COR-L47 (cell line): ENCODE results near the gene KRTAP17-1.
A peak's percentile ranks its signal among the peaks of the same experiment; 100 is the strongest.

Source experiments
- DNase-seq: peaks from one replicate; lab custom pipeline; 2025; lab: John Stamatoyannopoulos, UW

KRTAP17-1 gene

DNA sequence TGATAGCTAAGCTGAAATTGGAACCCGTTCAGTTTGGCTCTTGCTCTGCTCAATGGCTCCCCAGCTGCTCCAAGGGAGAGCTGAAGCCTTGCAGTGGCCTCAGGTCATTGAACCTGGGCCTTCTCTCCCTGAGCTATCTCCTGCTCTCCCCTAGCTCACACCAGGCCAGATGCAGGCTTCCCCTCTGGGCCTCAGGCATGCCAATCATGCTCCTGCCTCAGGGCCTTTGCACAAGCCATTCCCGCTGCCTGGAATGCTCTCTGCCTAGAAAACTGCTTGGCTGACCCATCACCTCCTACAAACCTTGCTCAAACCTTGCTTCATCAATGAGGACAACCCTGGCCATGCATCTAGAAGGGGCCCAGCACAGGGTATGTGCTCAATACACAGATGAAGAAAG, 16.7 kb upstream of the KRTAP17-1 start:
- no peak for DNase-seq

- no peak for DNase-seq
Measured at GRCh38 chr17:41331606-41332005, 16.1 kb upstream of the KRTAP17-1 start.

DNA sequence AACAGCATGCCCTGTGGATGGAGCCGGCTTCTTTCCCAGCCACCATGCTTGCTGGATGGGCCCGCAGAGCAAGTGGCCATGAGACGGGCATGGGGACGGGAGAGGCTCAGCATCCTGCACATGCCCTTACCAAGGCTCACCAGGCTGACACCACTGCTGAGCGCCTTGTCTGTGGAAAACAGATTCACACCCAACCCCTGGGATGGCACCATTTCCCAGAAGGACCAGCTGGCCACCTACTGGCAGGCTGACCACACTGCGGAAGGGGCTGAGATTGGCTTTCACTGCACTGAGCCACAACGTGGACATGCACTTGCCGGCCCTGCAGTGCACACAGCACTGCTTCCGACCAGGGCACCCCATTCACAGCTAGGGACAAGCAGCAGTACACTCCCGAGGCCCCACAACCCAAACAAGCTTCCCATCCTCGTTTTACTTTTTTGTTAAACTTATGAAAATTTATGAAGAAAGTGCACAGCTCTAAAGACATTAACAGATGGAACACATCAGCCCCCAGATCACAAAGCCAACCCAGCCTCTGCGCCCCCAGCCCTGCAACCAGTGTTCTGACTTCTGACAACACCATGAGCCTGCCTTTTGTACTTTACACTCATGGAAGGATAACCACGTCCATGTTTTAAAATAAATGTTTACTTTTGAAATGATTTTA, 13.9 kb upstream of the KRTAP17-1 start:
- peak; percentile 37 for DNase-seq

DNA sequence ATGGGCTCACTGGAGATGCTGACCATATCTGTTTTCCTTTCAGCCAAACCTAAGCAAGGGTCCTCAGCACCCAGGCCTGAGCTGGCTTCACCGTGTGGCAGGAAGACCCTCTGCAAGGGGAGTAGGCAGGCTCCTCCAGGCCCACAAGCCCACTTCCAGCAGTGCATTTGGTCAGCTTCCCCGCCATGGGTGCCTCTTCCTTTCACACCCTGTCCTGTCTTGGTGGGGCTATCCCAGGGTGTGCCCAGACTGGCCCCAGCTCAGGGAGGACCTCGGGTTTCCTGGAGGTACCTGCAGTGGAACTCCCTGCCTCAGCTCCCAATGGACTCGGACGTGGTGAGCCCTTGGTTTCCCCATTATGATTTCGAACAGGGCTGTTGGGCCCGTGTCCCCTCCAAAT, 12.7 kb upstream of the KRTAP17-1 start:
- no peak for DNase-seq

DNA sequence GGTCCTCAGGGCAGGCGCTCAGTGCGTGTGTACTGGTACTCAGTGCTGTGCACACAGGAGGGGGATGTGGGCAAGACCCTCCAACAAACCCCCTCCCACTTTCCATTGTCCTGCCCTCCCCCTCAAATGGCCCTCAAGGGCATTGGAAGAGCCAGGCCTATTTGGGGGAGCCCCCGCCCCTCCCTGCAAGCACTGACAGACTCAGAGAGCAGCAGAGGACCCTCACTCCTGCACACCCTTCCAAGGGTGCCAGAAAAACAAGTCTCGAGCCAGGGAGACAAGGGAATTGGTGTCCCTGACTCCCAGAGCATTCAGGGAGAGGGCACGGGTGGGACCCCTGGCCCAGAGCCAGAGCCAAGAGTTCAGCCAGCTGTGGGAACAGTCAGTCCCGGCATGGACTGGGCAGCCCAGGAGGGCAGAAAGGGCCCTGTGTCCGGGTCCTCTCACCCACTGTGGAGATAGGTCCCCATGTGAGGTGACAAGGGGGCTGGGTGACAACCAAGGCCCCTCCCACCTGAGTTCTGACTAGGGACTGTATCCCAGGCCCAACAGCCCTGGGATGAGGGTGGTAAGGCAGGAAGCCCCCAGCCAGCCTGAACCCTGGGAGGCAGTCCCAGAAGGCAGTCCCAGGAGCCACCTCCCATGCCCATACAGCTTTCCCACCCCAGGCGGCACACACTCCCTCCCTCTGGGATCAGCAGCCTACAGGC, 12.1 kb upstream of the KRTAP17-1 start:
- DNase-seq, result no peak

DNA sequence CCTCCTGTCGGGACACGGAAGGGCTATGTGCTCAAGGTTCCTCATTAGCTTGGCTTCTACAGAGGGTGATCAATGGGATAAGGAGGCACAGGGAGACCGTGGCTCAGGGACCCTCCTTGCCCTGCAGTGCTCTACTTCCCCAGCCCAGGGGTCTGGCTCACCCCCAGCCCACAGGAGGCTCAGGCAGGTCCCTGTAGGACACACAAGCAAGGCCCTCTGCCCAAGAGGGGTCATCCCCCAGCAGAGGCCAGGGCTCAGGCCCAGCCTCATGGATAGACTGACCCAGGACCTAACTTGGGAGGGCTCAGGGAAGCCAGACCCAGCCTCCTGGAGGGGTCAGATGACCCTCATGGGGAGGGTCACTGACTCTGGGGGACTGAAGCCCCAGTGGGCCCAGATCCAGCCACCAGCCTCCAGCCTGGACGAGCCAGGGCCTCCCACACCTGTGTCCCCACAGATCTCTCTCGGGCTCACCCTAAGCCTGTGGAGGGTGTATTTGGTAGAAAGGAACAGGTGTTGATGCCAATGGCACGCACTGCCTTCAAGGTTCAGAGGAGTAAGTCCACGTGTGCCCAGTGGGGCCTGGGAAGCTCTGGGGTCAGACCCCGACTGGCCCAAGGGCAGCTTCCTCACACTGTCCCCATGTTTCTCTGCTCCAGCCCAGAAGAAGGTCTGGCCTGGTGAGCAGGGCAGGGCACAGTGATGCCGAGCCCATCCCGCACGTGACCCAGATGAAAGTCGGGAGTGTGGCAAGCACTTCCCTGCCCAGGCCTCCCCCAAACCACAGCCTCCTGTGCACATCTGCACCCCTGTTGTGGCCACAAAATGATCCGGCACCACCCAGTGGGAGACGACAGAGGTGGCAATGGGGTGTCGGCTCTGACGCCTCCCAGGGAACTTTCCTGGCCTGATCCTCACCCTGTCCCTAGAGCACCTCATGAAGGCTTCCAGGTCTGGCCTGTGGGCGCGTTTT, 10.9 kb upstream of the KRTAP17-1 start:
- DNase-seq, result no peak

DNA sequence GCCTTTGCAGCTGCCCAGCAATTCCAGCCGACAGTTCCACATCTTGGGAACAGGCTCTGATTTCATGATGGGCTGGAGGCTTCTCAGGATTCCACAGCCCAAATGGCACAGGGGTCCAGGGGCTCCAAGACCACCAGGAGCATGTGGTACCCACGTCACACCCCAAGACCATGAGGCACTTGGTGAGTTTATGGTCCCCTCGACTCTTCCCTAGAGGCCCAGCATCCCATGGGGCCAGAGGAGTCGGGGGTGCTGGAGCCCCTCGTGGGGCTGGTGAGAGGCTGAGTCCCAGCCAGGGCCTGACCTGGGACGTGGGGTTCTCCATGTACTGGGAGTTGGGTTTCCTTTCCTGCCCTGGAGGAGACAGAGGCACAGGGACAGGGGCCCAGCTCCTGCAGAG, 10.1 kb upstream of the KRTAP17-1 start:
- DNase-seq, result no peak

DNA sequence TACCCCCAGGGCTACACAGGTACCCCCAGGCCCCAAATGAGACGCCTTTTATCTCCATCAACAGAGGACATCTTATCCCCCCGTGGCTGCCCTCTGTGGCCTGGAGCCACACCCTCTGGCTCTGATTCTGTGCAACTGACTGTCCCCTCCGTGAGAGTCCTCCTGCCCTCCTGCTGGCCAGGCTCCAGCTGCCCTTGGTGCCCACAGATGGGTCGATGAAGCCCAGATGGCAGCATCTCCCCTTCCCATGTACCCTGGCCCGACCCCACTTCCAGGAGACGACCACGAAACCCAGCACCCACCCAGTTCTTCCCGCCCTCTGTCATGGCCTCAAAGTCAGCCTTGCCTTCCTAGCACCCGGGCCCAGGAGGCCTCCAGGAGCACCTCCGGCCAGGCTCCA, 9.6 kb upstream of the KRTAP17-1 start:
- no peak for DNase-seq

DNA sequence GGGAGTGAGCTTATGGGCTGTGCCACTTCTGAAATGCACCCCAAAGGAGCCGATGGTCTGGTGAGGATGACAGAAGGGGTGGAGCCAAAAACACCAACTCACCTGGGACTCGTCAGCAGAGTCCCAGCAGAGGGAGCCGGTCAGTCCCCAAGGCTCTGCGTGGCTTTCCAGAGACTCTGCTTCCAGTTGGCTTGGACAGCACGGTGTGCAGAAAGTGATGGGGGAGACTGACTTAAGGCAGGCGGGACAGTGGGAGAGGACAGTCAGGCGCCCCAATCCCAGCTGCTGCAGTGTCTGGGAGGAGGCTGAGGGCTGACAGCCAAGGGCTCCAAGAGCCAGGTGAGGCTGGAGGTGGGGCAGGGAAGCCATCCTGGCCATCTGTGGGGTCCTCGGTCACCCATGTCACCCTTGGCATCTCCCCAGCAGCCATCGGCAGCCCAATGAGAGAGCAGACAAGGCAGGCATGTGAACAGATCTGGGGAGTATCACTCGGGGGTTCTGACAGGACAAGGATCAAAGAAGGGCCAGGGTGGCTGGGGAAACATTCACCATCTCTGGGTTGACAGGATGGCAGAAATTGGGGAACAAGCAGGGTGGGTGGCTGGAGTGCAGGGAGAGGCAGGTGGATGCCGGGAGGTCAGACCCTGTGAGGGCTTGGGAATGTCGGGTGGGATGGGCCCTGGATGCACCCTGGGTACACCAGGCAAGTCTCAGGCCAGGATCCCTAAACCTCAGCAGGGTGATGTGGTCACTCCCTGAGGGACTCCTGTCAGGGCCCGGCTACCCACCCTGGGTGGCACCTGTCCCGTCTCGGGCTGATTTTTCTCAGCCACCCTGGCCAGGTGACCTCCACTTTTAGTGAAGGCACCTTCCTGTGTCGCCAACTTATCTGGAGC, 8.9 kb upstream of the KRTAP17-1 start:
- DNase-seq, result peak; percentile 46

DNA sequence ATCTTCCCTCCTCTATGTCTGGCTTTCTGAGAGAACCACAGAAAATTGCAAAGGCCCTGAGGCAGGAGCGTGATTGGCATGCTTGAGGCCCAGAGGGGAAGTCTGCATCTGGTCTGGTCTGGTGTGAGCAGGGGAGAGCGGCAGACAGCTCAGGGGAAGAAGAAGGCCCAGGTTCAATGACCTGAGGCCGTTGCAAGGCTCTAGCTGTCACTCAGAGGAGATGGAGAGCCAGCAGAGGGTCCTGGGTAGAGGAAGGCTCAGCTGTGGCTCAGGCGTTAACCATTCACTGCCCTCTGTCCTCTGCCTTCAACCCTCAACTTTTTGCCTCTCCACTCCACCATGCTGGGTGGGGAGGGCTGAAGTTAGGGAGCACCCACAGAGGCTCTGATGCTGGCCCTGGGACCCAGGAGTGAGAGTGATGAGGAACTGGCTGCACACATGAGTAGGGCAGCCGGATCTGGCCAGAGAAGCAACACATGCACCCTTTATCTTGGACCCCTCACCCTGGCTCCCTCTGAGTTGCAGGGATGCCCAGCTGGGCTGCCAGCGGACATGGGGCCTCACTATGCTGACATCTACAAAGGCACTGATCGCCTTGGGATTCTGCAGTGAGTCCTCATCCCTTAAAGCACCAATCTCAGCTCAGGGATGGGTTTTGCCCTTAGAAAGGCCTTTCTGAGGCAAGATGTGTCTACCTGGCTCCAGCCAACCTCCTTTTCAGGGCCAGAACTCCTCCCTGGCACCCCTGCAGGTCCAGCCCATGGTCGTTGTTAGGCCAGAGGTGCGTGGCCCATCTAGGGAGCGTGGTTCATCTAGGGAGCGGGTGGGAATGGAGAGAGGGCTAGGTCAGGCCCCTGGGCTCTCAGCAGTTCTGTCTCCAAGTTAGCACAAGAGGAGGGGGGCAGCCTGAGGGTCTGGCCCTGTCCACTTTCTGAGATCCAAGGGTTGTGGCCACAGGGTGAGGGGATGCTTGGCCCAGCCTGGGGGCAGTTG, 7.7 kb upstream of the KRTAP17-1 start:
- no peak for DNase-seq

GRCh38 chr17:41322094-41322902, 6.8 kb upstream of the KRTAP17-1 start:
- DNase-seq, result peak; percentile 29

GRCh38 chr17:41318231-41318630, 2.7 kb upstream of the KRTAP17-1 start:
- no peak for DNase-seq

DNA sequence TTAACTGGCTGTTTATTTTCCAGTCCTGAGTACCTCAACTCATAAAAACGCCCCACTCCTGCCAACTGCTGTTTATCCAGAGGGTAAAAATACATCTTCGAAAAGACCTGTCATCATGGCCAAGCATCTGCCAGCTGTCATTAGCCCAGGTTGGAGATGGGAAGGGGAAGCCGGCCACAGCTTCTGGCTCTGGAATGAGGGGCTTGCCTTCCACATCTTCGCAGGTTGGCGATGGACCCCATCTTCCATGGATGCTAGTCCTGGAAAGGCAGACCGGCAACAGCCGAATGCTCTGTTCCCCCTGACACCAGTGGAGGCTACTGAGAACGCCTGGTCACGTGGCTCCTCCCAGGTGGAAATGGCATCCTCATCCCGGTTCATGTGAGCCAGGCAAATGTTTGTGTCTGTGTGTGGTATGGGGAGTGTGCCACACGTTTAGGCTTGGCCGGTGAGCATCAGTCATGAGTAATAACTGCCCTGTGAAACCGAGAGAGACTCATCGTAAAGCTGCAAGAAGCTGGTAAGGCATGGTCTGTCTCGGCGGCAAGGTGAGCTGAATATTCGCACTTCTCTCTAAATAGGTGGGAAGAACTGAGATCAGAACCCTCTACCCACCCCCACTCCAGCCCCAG, 420 bp upstream of the KRTAP17-1 start:
- DNase-seq, result peak; percentile 11

- DNase-seq, result no peak
Measured at GRCh38 chr17:41311111-41311510, 4.4 kb downstream of the KRTAP17-1 start.

DNA sequence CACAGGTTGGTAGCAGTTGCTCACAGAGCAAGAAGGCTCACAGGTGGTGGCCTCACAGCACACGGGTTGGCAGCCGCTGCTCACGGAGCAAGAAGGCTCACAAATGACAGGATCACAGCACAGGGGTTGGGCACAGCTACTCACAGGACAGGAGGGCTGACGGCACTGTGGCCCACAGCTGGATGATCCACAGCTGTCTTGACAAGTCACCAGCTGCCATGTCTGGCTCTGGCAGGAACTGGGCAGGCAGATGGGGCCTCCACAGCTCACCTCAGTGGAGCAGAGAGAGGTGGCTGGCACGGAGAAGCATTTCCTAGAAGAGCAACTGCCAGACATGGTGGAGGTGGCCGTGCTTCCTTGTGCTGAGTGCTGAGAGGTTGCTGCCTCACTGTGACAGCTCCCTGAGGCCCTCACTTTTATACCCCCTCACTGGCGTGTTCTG, 6.6 kb downstream of the KRTAP17-1 start, which contains the start of gene KRTAP16-1:
Gene KRTAP16-1 (minus strand): TSS at position 392 of the 442 bp plus-strand sequence. CDS start 56 bp downstream, at position 336.
- DNase-seq, result no peak

DNA sequence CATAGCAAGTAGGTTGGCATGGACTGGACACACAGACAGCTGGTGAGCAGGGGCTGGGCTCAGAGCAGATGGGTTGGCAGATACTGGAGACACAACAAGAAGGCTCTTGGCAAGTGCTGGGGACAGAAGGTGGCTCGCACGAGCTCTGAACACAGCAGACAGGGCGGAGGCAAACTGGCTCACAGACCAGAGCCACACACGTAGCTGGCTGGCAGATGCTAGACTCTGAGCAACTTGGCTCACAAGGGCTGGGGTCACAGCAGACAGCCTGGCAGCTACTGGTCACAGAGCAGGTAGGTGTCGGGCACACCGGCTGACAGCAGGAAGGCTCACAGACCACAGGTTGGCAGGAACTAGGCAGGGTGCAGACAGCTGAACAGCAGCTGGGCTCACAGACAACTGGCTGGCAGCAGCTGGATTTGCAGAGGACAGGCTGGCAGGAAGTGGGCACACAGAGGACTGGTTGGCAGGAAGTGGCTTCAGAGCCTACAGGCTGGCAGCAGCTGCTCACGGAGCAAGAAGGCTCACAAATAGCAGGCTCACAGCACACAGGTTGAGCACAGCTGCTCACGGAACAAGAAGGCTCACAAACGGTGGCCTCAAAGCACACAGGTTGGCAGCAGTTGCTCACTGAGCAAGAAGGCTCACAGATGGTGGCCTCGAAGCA, 7.1 kb downstream of the KRTAP17-1 start:
- DNase-seq, result peak; percentile 82

- peak; percentile 8 for DNase-seq
Measured at GRCh38 chr17:41307647-41308046, 7.9 kb downstream of the KRTAP17-1 start.

DNA sequence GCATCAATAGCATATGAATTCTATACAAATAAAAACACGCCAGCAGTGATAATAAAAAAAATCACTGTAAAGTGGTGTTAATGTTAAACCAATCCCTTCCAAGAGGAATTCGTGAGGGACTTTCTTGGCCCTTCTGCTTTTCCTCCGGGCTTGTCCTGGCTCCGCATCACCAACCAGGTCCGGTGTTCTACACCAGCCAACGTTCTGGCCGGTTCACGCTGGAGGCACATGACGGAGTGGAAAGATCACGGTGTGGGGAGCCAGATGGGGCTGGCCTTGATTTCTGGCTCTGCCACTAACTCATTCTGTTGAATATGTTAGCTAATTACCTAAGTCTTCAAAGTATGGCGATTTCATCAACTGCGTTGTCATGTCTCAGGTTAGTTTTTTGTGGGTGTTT, 11.4 kb downstream of the KRTAP17-1 start:
- DNase-seq, result no peak
